ENCODE measurements around the gene BDH2. TPM values are rescaled to one million over a fixed set of nuclear protein-coding genes. Genes with fewer than 3 reads are reported as not detected.

Gene BDH2
- total RNA-seq, 1 experiment from 2014 or later = 40.2 TPM

DNA sequence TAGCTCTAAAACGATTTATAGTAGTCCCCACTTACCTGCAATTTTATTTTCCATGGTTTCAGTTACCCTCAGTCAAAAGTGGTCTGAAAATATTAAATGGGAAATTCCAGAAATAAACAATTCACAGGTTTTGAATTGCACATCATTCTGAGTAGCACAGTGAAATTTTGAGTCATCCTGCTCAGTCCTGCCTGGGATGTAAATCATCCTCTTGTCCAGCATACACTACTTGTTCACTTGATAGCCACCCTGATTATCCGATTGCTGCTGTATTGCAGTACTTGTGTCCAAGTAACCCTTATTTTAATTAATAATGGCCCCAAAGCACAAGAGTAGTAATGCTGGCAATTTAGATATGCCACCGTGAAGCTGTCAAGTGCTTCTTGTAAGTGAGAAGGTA lies 23.5 kb upstream of the BDH2 start:
- Histone ChIP-seq H2BK5ac (ENCODE audit: insufficient read length, low read length) (no peak overlapping the region), H2AK5ac (ENCODE audit: insufficient read length, low read length) (no peak overlapping the region), H3K9ac (ENCODE audit: extremely low read depth, insufficient read length, low read length) (no peak overlapping the region), H4K8ac (replicated peaks; ENCODE audit: insufficient read length, low read depth, low read length) (no peak overlapping the region), H3K27me3 (ENCODE audit: insufficient read depth, low read length) (no peaks in the 10 kb centered on the region), H4K20me1 (ENCODE audit: control insufficient read depth, insufficient read depth, insufficient read length) (no peaks in the 10 kb centered on the region), H3K4ac (ENCODE audit: low read depth, low read length) (no peak overlapping the region), H3K27ac (ENCODE audit: insufficient read length, low read depth, low read length) (no peak overlapping the region), H3K56ac (ENCODE audit: insufficient read length, low read depth, low read length) (no peak overlapping the region), H2BK20ac (ENCODE audit: low read depth, low read length, poor library complexity, severe bottlenecking) (no peak overlapping the region), H3K79me2 (ENCODE audit: insufficient read depth, low read length) (no peaks in the 10 kb centered on the region), H2BK120ac (ENCODE audit: low read depth, low read length, poor library complexity, severe bottlenecking) (no peak overlapping the region), H3K18ac (ENCODE audit: insufficient read length, low read depth, low read length) (no peak overlapping the region), H3K79me1 (ENCODE audit: insufficient read depth, low read depth, low read length, poor library complexity, severe bottlenecking) (no peaks in the 10 kb centered on the region), H4K5ac (ENCODE audit: insufficient read length, low read depth, low read length) (no peak overlapping the region), H3K14ac (ENCODE audit: insufficient read depth, low read length) (no peak overlapping the region), H4K91ac (ENCODE audit: insufficient read length, low read depth, low read length) (no peak overlapping the region), H2AFZ (ENCODE audit: low read length) (no peak overlapping the region), H2BK15ac (ENCODE audit: low read depth, low read length) (no peak overlapping the region), H3K4me1 (ENCODE audit: insufficient read depth, low read length) (no peaks in the 10 kb centered on the region), H3K23me2 (ENCODE audit: insufficient read length, low read depth, low read length, poor library complexity, severe bottlenecking) (no peaks in the 10 kb centered on the region), H3K9me3 (ENCODE audit: control insufficient read depth, low read depth, low read length) (no peaks in the 10 kb centered on the region), H3K4me2 (ENCODE audit: insufficient read depth, insufficient read length, low read length) (no peak overlapping the region), H3K23ac (ENCODE audit: insufficient read length, low read depth, low read length) (no peak overlapping the region), H2BK12ac (ENCODE audit: insufficient read length, low read depth, low read length) (no peak overlapping the region), H3T11ph (ENCODE audit: low read length) (no peak overlapping the region)
- no CpG with 5 or more reads among the region's 3 CpGs for WGBS (ENCODE audit: extremely low coverage, insufficient read length, low lambda C conversion rate)
- Mint-ChIP-seq H3K27me3 (ENCODE audit: low read depth) (no peaks in the 10 kb centered on the region), H3K9me3 (no peaks in the 10 kb centered on the region), H3K4me1 (no peaks in the 10 kb centered on the region), H3K27ac (no peak overlapping the region), H3K4me3 (no peak overlapping the region), H3K36me3 (ENCODE audit: insufficient read depth in 1 of 3, low read depth in 3 of 3) (peaks cover 9 to 63% (median 57%) of the 10 kb centered on the region in 3 experiments; a peak in 6 of 7 replicates)
- TF ChIP-seq, protein P1, sequence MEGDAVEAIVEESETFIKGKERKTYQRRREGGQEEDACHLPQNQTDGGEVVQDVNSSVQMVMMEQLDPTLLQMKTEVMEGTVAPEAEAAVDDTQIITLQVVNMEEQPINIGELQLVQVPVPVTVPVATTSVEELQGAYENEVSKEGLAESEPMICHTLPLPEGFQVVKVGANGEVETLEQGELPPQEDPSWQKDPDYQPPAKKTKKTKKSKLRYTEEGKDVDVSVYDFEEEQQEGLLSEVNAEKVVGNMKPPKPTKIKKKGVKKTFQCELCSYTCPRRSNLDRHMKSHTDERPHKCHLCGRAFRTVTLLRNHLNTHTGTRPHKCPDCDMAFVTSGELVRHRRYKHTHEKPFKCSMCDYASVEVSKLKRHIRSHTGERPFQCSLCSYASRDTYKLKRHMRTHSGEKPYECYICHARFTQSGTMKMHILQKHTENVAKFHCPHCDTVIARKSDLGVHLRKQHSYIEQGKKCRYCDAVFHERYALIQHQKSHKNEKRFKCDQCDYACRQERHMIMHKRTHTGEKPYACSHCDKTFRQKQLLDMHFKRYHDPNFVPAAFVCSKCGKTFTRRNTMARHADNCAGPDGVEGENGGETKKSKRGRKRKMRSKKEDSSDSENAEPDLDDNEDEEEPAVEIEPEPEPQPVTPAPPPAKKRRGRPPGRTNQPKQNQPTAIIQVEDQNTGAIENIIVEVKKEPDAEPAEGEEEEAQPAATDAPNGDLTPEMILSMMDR (conservative IDR thresholded peaks at IDR 0.05) = no peak
- no peak for DNase-seq

All from H9 (cell line).